Esophagus muscularis mucosa (tissue), 4 donors: ENCODE results near the gene DAW1. TPM values are rescaled to one million over a fixed set of nuclear protein-coding genes. Genes with fewer than 3 reads are reported as not detected.

ENCODE experiments used
- DNase-seq: peaks from one replicate; pipeline ENCODE4 v3.0.0-alpha.2; 2017; ENCODE audit errors: extremely low spot score
- H3K27ac ChIP-seq, 4 donors: fragments of 200-600 bp; sonication (generic); replicated peaks in 1 of 4; 1 replicate in 3 of 4; 2 replicates in 1 of 4; pipeline ENCODE4 v1.5.1; 2016 to 2019; ENCODE audit warnings: mild to moderate bottlenecking in 1 of 4
- H3K27me3 ChIP-seq, 4 donors: fragments of 200-600 bp; sonication (generic); one replicate each; pipeline versions ENCODE4 v1.5.1 to v1.6.0; 2016 to 2019
- H3K36me3 ChIP-seq, 4 donors: fragments of 200-600 bp; sonication (generic); one replicate each; pipeline ENCODE4 v1.5.1; 2016 to 2019
- H3K4me1 ChIP-seq, 4 donors: fragments of 200-600 bp; sonication (generic); one replicate each; pipeline ENCODE4 v1.5.1; 2016 to 2019
- H3K4me3 ChIP-seq, 4 donors: fragments of 200-600 bp; sonication (generic); 1 replicate in 2 of 4; 2 replicates in 2 of 4; pipeline ENCODE4 v1.5.1; 2016 to 2019; ENCODE audit warnings: mild to moderate bottlenecking in 4 of 4, moderate library complexity in 1 of 4
- H3K9me3 ChIP-seq, 4 donors: fragments of 200-600 bp; sonication (generic); 1 replicate in 3 of 4; 2 replicates in 1 of 4; pipeline ENCODE4 v1.5.1; 2016 to 2019
- CTCF ChIP-seq, 3 experiments: fragments of 200-600 bp in 2 of 3; fragments of 450-650 bp in 1 of 3; sonication (generic) in 2 of 3; IDR thresholded peaks; one replicate each; pipeline ENCODE4 v1.5.1; 2017 to 2019; ENCODE audit warnings: antibody characterized with exemption in 3 of 3, mild to moderate bottlenecking in 2 of 3, moderate library complexity in 1 of 3
- EP300 ChIP-seq: sonication (generic); formaldehyde crosslinking; IDR thresholded peaks from one replicate; pipeline ENCODE4 v1.6.1; 2017; ENCODE audit warnings: antibody characterized with exemption
- POLR2A ChIP-seq: fragments of 450-650 bp; IDR thresholded peaks from one replicate; pipeline ENCODE4 v1.6.1; 2017; ENCODE audit warnings: antibody characterized with exemption, moderate library complexity, mild to moderate bottlenecking, low read depth
- POLR2AphosphoS5 ChIP-seq, 2 donors: sonication (generic); formaldehyde crosslinking; IDR thresholded peaks; one replicate each; pipeline ENCODE4 v1.6.1; 2017; ENCODE audit warnings: antibody characterized with exemption in 2 of 2
- whole genome bisulfite sequencing: methylation state at CpG from one replicate; pipeline ENCODE4 v1.1.5; 2018; 5-methylcytosine and 5-hydroxymethylcytosine counted together
- intact Hi-C: fragments of 100-400 bp; cut with DNase I; formaldehyde crosslinking; loops from one replicate; pipeline ENCODE4 v1.15.1; 2023
- total RNA-seq, 4 donors: library from RNA; depleted of rRNA; stranded (reverse); fragments of >200 nt; gene quantifications; one replicate each; pipeline versions ENCODE4 v1.1.0 to v1.2.1, GENCODE V29; 2016

Gene DAW1
- total RNA-seq, 4 donors from 2014 or later: 0.26 to 0.33 TPM; not detected in 2

DNA sequence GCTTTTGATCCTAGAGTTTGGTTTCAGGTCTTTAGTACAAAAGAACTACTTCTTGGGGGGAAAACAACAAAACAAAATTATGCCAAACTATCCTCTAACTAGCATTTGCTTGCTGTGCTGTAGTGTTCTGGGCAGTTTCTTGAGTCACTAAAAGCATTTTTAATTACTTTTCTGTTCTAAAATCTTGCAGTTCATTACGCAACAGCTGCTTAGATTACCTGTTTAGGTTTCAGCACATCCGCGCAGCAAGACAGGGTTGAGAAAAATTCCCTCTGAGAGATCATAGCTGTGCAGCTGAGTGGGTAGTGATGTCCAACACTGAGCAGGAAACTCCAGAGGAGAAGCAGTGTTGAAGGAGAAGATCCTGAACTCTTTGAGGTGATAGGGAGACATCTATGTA, 9.0 kb downstream of the DAW1 start:
- no peak for TF ChIP-seq POLR2A
- no peak for TF ChIP-seq POLR2AphosphoS5 (IDR thresholded peaks at IDR 0.05)
- TF ChIP-seq CTCF (IDR thresholded peaks at IDR 0.05): no peak
- intact Hi-C loops: no loop called here
- H3K27me3 ChIP-seq: peaks cover 0 to 3% (median 0%) of the 10 kb centered on the region in 4 donors
- H3K36me3 ChIP-seq: no peaks in the 10 kb centered on the region
- no peaks in the 10 kb centered on the region for H3K4me1 ChIP-seq
- no peak for DNase-seq
- H3K27ac ChIP-seq: no peak overlapping the region
- WGBS: 91% methylated on average over 3 of the region's 3 CpGs
- H3K4me3 ChIP-seq: no peak overlapping the region
- no peaks in the 10 kb centered on the region for H3K9me3 ChIP-seq

- Histone ChIP-seq H3K36me3 (no peaks in the 10 kb centered on the region), H3K27ac (no peak overlapping the region), H3K27me3 (no peaks in the 10 kb centered on the region), H3K9me3 (no peaks in the 10 kb centered on the region), H3K4me1 (no peaks in the 10 kb centered on the region), H3K4me3 (no peak overlapping the region)
- intact Hi-C loops: no loop called here
- no peak for DNase-seq
- TF ChIP-seq EP300: no peak
- no peak for TF ChIP-seq CTCF (IDR thresholded peaks at IDR 0.05)
- TF ChIP-seq POLR2AphosphoS5 (IDR thresholded peaks at IDR 0.05): no peak
- TF ChIP-seq POLR2A: no peak
- WGBS: 83% methylated on average over 4 of the region's 4 CpGs
Observed at GRCh38 chr2:227881866-227882517, 10.6 kb downstream of the DAW1 start.

DNA sequence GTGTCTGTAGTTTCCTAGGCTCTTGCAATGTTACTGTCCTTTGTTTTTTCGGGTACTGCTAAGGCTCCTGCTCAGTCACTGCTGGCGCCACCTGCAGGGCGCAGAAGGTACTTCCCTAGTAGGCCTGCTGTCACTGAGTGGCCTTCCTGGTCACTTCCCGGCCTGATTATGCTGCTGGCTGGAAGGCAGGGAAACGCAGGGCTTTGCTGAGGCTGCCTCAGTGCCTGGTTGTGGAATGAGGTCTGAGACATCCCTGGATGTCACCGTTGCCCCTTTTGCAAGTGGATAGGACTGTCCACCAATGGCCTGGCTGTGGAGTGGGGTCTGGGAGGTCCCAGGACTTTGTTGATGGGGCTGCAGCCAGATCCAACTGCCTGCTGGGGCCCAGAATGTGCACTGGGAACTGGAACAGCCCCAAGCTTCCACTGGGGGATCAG, 13.1 kb downstream of the DAW1 start:
- H3K9me3 ChIP-seq: no peaks in the 10 kb centered on the region
- no peak overlapping the region for H3K4me3 ChIP-seq
- intact Hi-C loops: no loop called here
- H3K4me1 ChIP-seq: no peaks in the 10 kb centered on the region
- H3K27me3 ChIP-seq: no peaks in the 10 kb centered on the region
- WGBS: 8% methylated on average over 4 of the region's 6 CpGs
- DNase-seq: no peak
- no peaks in the 10 kb centered on the region for H3K36me3 ChIP-seq
- no peak for TF ChIP-seq EP300
- peak; percentile 29 to 61 (median 33) for TF ChIP-seq CTCF (IDR thresholded peaks at IDR 0.05)
- TF ChIP-seq POLR2AphosphoS5 (IDR thresholded peaks at IDR 0.05): no peak
- no peak for TF ChIP-seq POLR2A
- H3K27ac ChIP-seq: no peak overlapping the region

GRCh38 chr2:227886149-227886548, 14.7 kb downstream of the DAW1 start:
- intact Hi-C loops: no loop called here
- Histone ChIP-seq H3K4me3 (no peak overlapping the region), H3K27ac (no peak overlapping the region), H3K36me3 (no peaks in the 10 kb centered on the region), H3K4me1 (no peaks in the 10 kb centered on the region), H3K27me3 (no peaks in the 10 kb centered on the region), H3K9me3 (no peaks in the 10 kb centered on the region)
- no peak for TF ChIP-seq EP300
- no peak for TF ChIP-seq POLR2A
- no peak for TF ChIP-seq CTCF (IDR thresholded peaks at IDR 0.05)
- TF ChIP-seq POLR2AphosphoS5 (IDR thresholded peaks at IDR 0.05): no peak
- 90% methylated on average over 4 of the region's 4 CpGs for WGBS
- DNase-seq: no peak

DNA sequence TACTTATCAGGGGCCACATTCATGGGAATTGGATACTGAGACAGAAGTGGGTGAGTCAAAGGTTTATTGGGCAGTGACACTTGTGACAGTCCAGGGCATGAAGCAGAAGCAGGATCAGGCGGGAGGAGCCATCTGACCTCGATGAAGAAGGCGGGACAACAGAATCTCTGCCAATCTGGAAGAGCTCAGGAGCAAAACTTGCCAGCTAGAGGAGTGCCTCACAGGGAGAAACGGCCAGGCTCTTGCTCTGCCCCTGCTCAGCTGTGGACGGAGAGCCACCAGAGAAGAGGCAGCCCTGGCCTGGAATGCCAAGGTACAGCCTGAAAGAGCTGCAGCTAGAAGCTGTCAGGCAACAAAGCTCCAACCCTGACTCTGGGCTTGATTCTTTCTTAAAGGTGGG, 16.9 kb downstream of the DAW1 start:
- H3K4me1 ChIP-seq: no peaks in the 10 kb centered on the region
- H3K4me3 ChIP-seq: no peak overlapping the region
- no peaks in the 10 kb centered on the region for H3K27me3 ChIP-seq
- H3K9me3 ChIP-seq: no peaks in the 10 kb centered on the region
- no peak for DNase-seq
- TF ChIP-seq POLR2A (no peak), POLR2AphosphoS5 (IDR thresholded peaks at IDR 0.05) (no peak), EP300 (no peak), CTCF (IDR thresholded peaks at IDR 0.05) (no peak)
- intact Hi-C loops: no loop called here
- 50% methylated on average over 5 of the region's 5 CpGs for WGBS
- H3K27ac ChIP-seq: no peak overlapping the region
- H3K36me3 ChIP-seq: no peaks in the 10 kb centered on the region
